ENCODE results near the gene NDUFS1.
"Not testable (repeated sequence)": the region's sequence is repeated elsewhere in the genome, so short reads cannot be mapped to it uniquely, and the experiment has no call there.

NDUFS1 gene

DNA sequence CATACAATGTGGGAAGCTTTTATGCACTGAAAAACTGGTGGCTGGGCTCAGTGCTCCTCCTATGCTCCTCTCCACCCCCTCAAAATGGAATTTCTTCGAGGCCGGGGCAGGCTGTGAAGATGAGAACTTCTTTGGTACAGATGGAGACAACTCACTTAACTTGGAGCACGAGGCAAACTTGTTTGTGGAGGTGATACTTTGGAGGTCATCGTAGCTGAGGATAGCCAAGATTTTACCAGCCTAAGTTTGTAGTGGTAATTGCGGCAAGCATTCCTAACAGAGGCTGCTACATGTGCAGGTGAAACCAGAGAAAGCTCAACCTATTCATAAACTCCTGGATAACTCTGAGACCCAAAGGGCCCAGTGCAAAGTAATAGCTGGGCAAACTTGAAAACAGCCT, 13.6 kb downstream of the NDUFS1 start:
- Histone ChIP-seq H3K27me3 (ENCODE audit: control insufficient read depth, insufficient read depth, low read length) (no peaks in the 10 kb centered on the region), H3K36me3 (ENCODE audit: control insufficient read depth, insufficient read depth, low read length) (peaks cover 8% of the 10 kb centered on the region; the same call in 1 of the 2 replicates), H3K9me3 (ENCODE audit: control insufficient read depth, insufficient read depth, low read length) (no peaks in the 10 kb centered on the region), H3K4me1 (ENCODE audit: control insufficient read depth, insufficient read depth, low read length) (no peaks in the 10 kb centered on the region), H3K4me3 (ENCODE audit: low read length) (no peak overlapping the region), H3K27ac (ENCODE audit: low read length) (no peak overlapping the region)
- WGBS (ENCODE audit: insufficient coverage, insufficient read length), result no CpG with 5 or more reads among the region's 5 CpGs
- no peak for DNase-seq (ENCODE audit: low read depth, low spot score)

- peaks cover 12% of the 10 kb centered on the region; the same call in 1 of the 2 replicates for H3K36me3 ChIP-seq (ENCODE audit: control insufficient read depth, insufficient read depth, low read length)
- WGBS (ENCODE audit: insufficient coverage, insufficient read length), result no CpG with 5 or more reads among the region's 2 CpGs
- DNase-seq (ENCODE audit: low read depth, low spot score), result no peak
These were observed 14.9 kb downstream of the NDUFS1 start for GRCh38 chr2:206144383-206144782.

GRCh38 chr2:206143451-206143850, 15.8 kb downstream of the NDUFS1 start:
- no peak overlapping the region for H3K4me3 ChIP-seq (ENCODE audit: low read length)
- H3K36me3 ChIP-seq (ENCODE audit: control insufficient read depth, insufficient read depth, low read length), result peaks cover 15% of the 10 kb centered on the region; the same call in 1 of the 2 replicates
- H3K4me1 ChIP-seq (ENCODE audit: control insufficient read depth, insufficient read depth, low read length), result no peaks in the 10 kb centered on the region
- no CpG with 5 or more reads among the region's 4 CpGs for WGBS (ENCODE audit: insufficient coverage, insufficient read length)
- no peaks in the 10 kb centered on the region for H3K9me3 ChIP-seq (ENCODE audit: control insufficient read depth, insufficient read depth, low read length)
- no peaks in the 10 kb centered on the region for H3K27me3 ChIP-seq (ENCODE audit: control insufficient read depth, insufficient read depth, low read length)
- DNase-seq (ENCODE audit: low read depth, low spot score), result no peak
- H3K27ac ChIP-seq (ENCODE audit: low read length), result no peak overlapping the region

More at GRCh38 chr2:206144383-206144782, 14.9 kb downstream of the NDUFS1 start:
- no peak overlapping the region for H3K27ac ChIP-seq (ENCODE audit: low read length)
- no peaks in the 10 kb centered on the region for H3K9me3 ChIP-seq (ENCODE audit: control insufficient read depth, insufficient read depth, low read length)
- H3K4me3 ChIP-seq (ENCODE audit: low read length), result no peak overlapping the region
- no peaks in the 10 kb centered on the region for H3K4me1 ChIP-seq (ENCODE audit: control insufficient read depth, insufficient read depth, low read length)
- H3K27me3 ChIP-seq (ENCODE audit: control insufficient read depth, insufficient read depth, low read length), result no peaks in the 10 kb centered on the region

DNA sequence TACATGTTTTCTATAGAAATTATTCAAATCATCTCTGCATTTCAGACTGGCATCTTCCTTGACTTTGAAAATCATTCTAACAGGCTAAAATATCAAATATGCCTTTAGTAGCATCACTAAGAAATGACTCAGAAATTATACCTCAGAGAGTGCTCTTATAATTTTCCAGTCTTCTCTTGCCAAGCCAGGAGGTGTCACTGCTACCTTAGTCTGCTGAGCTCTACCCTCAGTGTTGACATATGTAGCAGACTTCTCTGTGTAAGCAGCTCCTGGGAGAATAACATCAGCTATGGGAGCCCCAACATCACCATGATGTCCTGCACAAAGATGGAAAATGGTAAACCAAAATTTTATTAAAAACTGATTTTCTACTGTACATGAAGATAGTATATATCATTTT, 31.6 kb downstream of the NDUFS1 start:
- H3K9me3 ChIP-seq (ENCODE audit: control insufficient read depth, insufficient read depth, low read length), result no peaks in the 10 kb centered on the region
- no peak overlapping the region for H3K27ac ChIP-seq (ENCODE audit: low read length)
- no peaks in the 10 kb centered on the region; the same call in 1 of the 2 replicates for H3K36me3 ChIP-seq (ENCODE audit: control insufficient read depth, insufficient read depth, low read length)
- no peaks in the 10 kb centered on the region for H3K27me3 ChIP-seq (ENCODE audit: control insufficient read depth, insufficient read depth, low read length)
- no peaks in the 10 kb centered on the region for H3K4me1 ChIP-seq (ENCODE audit: control insufficient read depth, insufficient read depth, low read length)
- no peak for DNase-seq (ENCODE audit: low read depth, low spot score)
- no peak overlapping the region for H3K4me3 ChIP-seq (ENCODE audit: low read length)

DNA sequence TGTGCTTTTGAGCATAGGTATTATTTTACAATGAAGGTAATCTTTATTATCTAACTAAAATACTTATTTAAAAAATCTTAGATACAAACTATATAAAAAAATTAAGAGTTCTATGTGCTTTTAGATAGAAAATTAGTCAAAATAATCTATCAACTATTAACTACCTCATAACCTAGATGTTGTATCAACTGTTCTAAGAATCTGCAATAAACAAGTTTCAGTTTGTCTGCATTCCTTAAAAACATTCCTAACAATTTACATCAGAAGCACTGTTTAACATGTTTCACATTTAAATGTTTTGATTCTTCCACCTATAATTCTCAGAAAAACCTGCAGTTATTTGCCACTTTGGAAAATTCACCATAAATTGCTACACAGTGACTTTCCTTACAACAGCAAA, 33.3 kb downstream of the NDUFS1 start:
- Histone ChIP-seq H3K4me1 (ENCODE audit: control insufficient read depth, insufficient read depth, low read length) (no peaks in the 10 kb centered on the region), H3K27me3 (ENCODE audit: control insufficient read depth, insufficient read depth, low read length) (no peaks in the 10 kb centered on the region), H3K9me3 (ENCODE audit: control insufficient read depth, insufficient read depth, low read length) (no peaks in the 10 kb centered on the region), H3K4me3 (ENCODE audit: low read length) (no peak overlapping the region), H3K27ac (ENCODE audit: low read length) (no peak overlapping the region), H3K36me3 (ENCODE audit: control insufficient read depth, insufficient read depth, low read length) (no peaks in the 10 kb centered on the region; the same call in 1 of the 2 replicates)
- no peak for DNase-seq (ENCODE audit: low read depth, low spot score)

- no CpG with 5 or more reads among the region's 3 CpGs for WGBS (ENCODE audit: insufficient coverage, insufficient read length)
- not testable (repeated sequence) for DNase-seq (ENCODE audit: low read depth, low spot score); H3K4me3 ChIP-seq (ENCODE audit: low read length); H3K36me3 ChIP-seq (ENCODE audit: control insufficient read depth, insufficient read depth, low read length); H3K4me1 ChIP-seq (ENCODE audit: control insufficient read depth, insufficient read depth, low read length); H3K27ac ChIP-seq (ENCODE audit: low read length); H3K27me3 ChIP-seq (ENCODE audit: control insufficient read depth, insufficient read depth, low read length); H3K9me3 ChIP-seq (ENCODE audit: control insufficient read depth, insufficient read depth, low read length)
These were observed 36.7 kb downstream of the NDUFS1 start for GRCh38 chr2:206122569-206122968.

- DNase-seq (ENCODE audit: low read depth, low spot score), result no peak
- Histone ChIP-seq H3K4me3 (ENCODE audit: low read length) (no peak overlapping the region), H3K36me3 (ENCODE audit: control insufficient read depth, insufficient read depth, low read length) (peaks cover 2% of the 10 kb centered on the region), H3K27ac (ENCODE audit: low read length) (no peak overlapping the region), H3K4me1 (ENCODE audit: control insufficient read depth, insufficient read depth, low read length) (no peaks in the 10 kb centered on the region), H3K9me3 (ENCODE audit: control insufficient read depth, insufficient read depth, low read length) (no peaks in the 10 kb centered on the region), H3K27me3 (ENCODE audit: control insufficient read depth, insufficient read depth, low read length) (no peaks in the 10 kb centered on the region)
- no CpG with 5 or more reads among the region's 21 CpGs for WGBS (ENCODE audit: insufficient coverage, insufficient read length)
These were observed 43.0 kb downstream of the NDUFS1 start for GRCh38 chr2:206116278-206116677.

DNA sequence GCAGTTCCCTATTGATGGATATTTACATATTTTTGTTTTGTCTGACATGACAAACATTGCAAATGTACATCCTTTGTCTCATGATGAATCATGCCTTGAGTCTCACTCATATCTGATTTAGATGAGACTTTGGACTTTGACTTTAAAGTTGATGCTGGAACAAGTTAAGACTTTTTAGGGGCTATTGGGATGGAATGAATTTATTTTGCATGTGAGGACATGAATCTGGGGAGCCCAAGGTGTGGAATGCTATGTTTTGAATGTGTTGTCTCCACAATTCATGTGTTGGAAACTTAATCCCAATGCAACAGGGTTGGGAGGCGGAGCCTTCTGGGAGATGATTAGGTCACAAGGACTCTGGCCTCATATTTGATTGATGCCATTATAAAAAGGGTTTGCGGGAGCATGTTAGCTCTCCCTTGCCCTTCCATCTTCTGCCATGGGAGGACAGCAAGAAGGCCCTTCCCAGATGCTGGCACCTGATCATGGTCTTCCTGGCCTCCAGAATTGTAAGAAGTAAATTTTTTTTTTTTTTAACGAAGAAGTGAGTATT, 44.1 kb downstream of the NDUFS1 start:
- H3K9me3 ChIP-seq (ENCODE audit: control insufficient read depth, insufficient read depth, low read length), result no peaks in the 10 kb centered on the region
- H3K36me3 ChIP-seq (ENCODE audit: control insufficient read depth, insufficient read depth, low read length), result peaks cover 2% of the 10 kb centered on the region
- H3K27me3 ChIP-seq (ENCODE audit: control insufficient read depth, insufficient read depth, low read length), result no peaks in the 10 kb centered on the region
- H3K4me1 ChIP-seq (ENCODE audit: control insufficient read depth, insufficient read depth, low read length), result no peaks in the 10 kb centered on the region
- WGBS (ENCODE audit: insufficient coverage, insufficient read length), result no CpG with 5 or more reads among the region's 3 CpGs
- no peak overlapping the region for H3K27ac ChIP-seq (ENCODE audit: low read length)
- H3K4me3 ChIP-seq (ENCODE audit: low read length), result no peak overlapping the region
- DNase-seq (ENCODE audit: low read depth, low spot score), result no peak

GRCh38 chr2:206112846-206113547, 46.2 kb downstream of the NDUFS1 start:
- H3K27me3 ChIP-seq (ENCODE audit: control insufficient read depth, insufficient read depth, low read length), result no peaks in the 10 kb centered on the region
- no peaks in the 10 kb centered on the region for H3K9me3 ChIP-seq (ENCODE audit: control insufficient read depth, insufficient read depth, low read length)
- peaks cover 2% of the 10 kb centered on the region for H3K36me3 ChIP-seq (ENCODE audit: control insufficient read depth, insufficient read depth, low read length)
- no peak for DNase-seq (ENCODE audit: low read depth, low spot score)
- WGBS (ENCODE audit: insufficient coverage, insufficient read length), result no CpG with 5 or more reads among the region's 7 CpGs
- no peak overlapping the region for H3K27ac ChIP-seq (ENCODE audit: low read length)
- H3K4me1 ChIP-seq (ENCODE audit: control insufficient read depth, insufficient read depth, low read length), result no peaks in the 10 kb centered on the region
- H3K4me3 ChIP-seq (ENCODE audit: low read length), result no peak overlapping the region

GRCh38 chr2:206112108-206112507, 47.1 kb downstream of the NDUFS1 start:
- WGBS (ENCODE audit: insufficient coverage, insufficient read length), result no CpG with 5 or more reads among the region's 3 CpGs
- no peaks in the 10 kb centered on the region for H3K9me3 ChIP-seq (ENCODE audit: control insufficient read depth, insufficient read depth, low read length)
- DNase-seq (ENCODE audit: low read depth, low spot score), result no peak
- H3K27ac ChIP-seq (ENCODE audit: low read length), result no peak overlapping the region
- H3K4me3 ChIP-seq (ENCODE audit: low read length), result no peak overlapping the region
- H3K36me3 ChIP-seq (ENCODE audit: control insufficient read depth, insufficient read depth, low read length), result peaks cover 2% of the 10 kb centered on the region
- H3K27me3 ChIP-seq (ENCODE audit: control insufficient read depth, insufficient read depth, low read length), result no peaks in the 10 kb centered on the region
- no peaks in the 10 kb centered on the region for H3K4me1 ChIP-seq (ENCODE audit: control insufficient read depth, insufficient read depth, low read length)

DNA sequence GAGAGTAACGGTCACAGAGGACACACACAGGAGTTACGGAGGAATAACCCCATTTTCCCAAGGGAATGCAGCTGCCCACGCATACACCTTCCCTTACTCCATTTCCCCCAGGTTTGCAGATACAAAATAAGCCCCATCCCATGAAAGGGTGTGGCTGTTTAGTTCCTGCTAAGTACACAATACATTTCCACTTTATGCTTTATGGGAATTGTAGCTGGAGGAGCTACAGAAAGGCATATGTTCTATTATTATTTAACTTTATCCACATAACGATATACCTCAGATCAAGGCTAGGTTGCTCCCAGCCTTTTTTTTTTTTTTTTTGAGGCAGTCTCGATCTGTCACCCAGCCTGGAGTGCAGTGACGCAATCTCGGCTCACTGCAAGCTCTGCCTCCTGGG, 50.5 kb downstream of the NDUFS1 start:
- Histone ChIP-seq H3K9me3 (ENCODE audit: control insufficient read depth, insufficient read depth, low read length) (no peaks in the 10 kb centered on the region), H3K36me3 (ENCODE audit: control insufficient read depth, insufficient read depth, low read length) (no peaks in the 10 kb centered on the region), H3K27me3 (ENCODE audit: control insufficient read depth, insufficient read depth, low read length) (no peaks in the 10 kb centered on the region), H3K4me3 (ENCODE audit: low read length) (no peak overlapping the region), H3K27ac (ENCODE audit: low read length) (no peak overlapping the region), H3K4me1 (ENCODE audit: control insufficient read depth, insufficient read depth, low read length) (no peaks in the 10 kb centered on the region)
- no CpG with 5 or more reads among the region's 7 CpGs for WGBS (ENCODE audit: insufficient coverage, insufficient read length)
- DNase-seq (ENCODE audit: low read depth, low spot score), result no peak
